Measurements from ENCODE around the gene SH3GL1. TPM values are rescaled to one million over a fixed set of nuclear protein-coding genes. Genes with fewer than 3 reads are reported as not detected.

SH3GL1 gene
- total RNA-seq, 2 donors from 2014 or later = 35.4 to 54.7 TPM

DNA sequence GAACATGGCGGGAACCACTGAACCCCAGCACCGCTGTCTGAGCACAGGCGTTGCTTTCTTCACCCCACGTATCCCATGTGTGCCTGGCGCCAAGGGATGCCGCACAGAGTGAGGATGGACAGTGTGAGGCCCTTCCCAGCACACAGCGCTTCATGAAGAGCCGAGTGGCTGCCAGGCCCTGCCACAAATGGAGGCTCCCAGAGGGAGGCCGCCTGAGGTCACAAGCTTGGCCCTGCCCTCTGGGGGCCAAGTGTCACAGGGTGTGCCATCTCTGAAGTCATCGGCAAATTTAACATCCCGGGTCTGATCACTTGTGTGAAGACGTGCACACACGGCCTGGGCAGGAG is 32.6 kb downstream of the SH3GL1 start:
- Histone ChIP-seq H3K36me3 (peaks cover 0 to 12% of the 10 kb centered on the region in 2 donors), H3K27ac (peak overlapping the region in 1 of 2 donors; percentile 78), H3K27me3 (replicated peaks; ENCODE audit: insufficient read depth) (no peaks in the 10 kb centered on the region), H3K4me1 (replicated peaks) (peaks cover 30% of the 10 kb centered on the region), H3K9me3 (no peaks in the 10 kb centered on the region), H3K4me3 (no peak overlapping the region)
- no peak for DNase-seq (ENCODE audit: low spot score)
- 87% methylated on average over 13 of the region's 13 CpGs for WGBS
- intact Hi-C loops (cut with DNase I) = no loop called here
- no peak for TF ChIP-seq POLR2A (IDR thresholded peaks at IDR 0.05)
- no peak for TF ChIP-seq CTCF (IDR thresholded peaks at IDR 0.05)
- no peak for TF ChIP-seq POLR2AphosphoS5 (IDR thresholded peaks at IDR 0.05)

DNA sequence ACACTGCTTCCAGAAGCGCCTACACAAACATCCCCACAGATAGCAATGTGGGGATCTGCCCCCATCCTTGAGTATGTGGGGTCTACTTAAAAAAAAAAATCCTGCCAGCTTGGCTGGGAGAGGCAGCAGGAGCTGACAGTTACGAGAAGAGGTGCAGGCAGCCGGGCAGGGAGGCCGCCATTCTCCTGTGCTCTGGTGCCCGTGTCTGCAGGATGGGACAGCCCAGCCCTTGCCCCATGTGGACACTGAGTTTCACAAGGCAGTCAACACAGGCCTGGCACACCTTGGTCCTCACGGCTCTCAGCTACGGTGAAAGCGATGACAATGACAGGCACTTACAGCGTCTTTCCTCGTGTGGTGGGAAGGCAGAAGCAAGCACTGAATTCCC is 33.0 kb downstream of the SH3GL1 start:
- 92% methylated on average over 7 of the region's 10 CpGs for WGBS
- Histone ChIP-seq H3K4me1 (replicated peaks) (peaks cover 30% of the 10 kb centered on the region), H3K9me3 (no peaks in the 10 kb centered on the region), H3K4me3 (no peak overlapping the region), H3K27ac (no peak overlapping the region), H3K36me3 (peaks cover 0 to 16% of the 10 kb centered on the region in 2 donors), H3K27me3 (replicated peaks; ENCODE audit: insufficient read depth) (no peaks in the 10 kb centered on the region)
- TF ChIP-seq POLR2A (IDR thresholded peaks at IDR 0.05) = no peak
- no peak for TF ChIP-seq POLR2AphosphoS5 (IDR thresholded peaks at IDR 0.05)
- TF ChIP-seq CTCF (IDR thresholded peaks at IDR 0.05) = no peak
- intact Hi-C loops (cut with DNase I) = no loop called here
- DNase-seq (ENCODE audit: low spot score) = no peak

- Histone ChIP-seq H3K4me3 (no peak overlapping the region), H3K4me1 (replicated peaks) (peaks cover 29% of the 10 kb centered on the region), H3K36me3 (peaks cover 0 to 18% of the 10 kb centered on the region in 2 donors), H3K27ac (no peak overlapping the region), H3K27me3 (replicated peaks; ENCODE audit: insufficient read depth) (no peaks in the 10 kb centered on the region), H3K9me3 (no peaks in the 10 kb centered on the region)
- intact Hi-C loops (cut with DNase I) = no loop called here
- TF ChIP-seq POLR2AphosphoS5 (IDR thresholded peaks at IDR 0.05) (no peak), POLR2A (IDR thresholded peaks at IDR 0.05) (no peak), CTCF (IDR thresholded peaks at IDR 0.05) (no peak)
- DNase-seq (ENCODE audit: low spot score) = no peak
- WGBS = 87% methylated on average over 16 of the region's 16 CpGs
These were observed 33.5 kb downstream of the SH3GL1 start for GRCh38 chr19:4366666-4367335.

- Histone ChIP-seq H3K36me3 (peaks cover 0 to 24% of the 10 kb centered on the region in 2 donors), H3K4me1 (replicated peaks) (peaks cover 22% of the 10 kb centered on the region), H3K27ac (no peak overlapping the region), H3K9me3 (no peaks in the 10 kb centered on the region), H3K27me3 (replicated peaks; ENCODE audit: insufficient read depth) (no peaks in the 10 kb centered on the region), H3K4me3 (no peak overlapping the region)
- DNase-seq (ENCODE audit: low spot score) = no peak
- TF ChIP-seq POLR2AphosphoS5 (IDR thresholded peaks at IDR 0.05) (no peak), POLR2A (IDR thresholded peaks at IDR 0.05) (no peak), CTCF (IDR thresholded peaks at IDR 0.05) (no peak)
- intact Hi-C loops (cut with DNase I) = no loop called here
- 89% methylated on average over 19 of the region's 19 CpGs for WGBS
These were observed 34.3 kb downstream of the SH3GL1 start for GRCh38 chr19:4365791-4366665.

Data from prostate gland (tissue), 2 donors.